ENCODE results near the gene GNPNAT1. TPM values are rescaled to one million over a fixed set of nuclear protein-coding genes. Genes with fewer than 3 reads are reported as not detected.
A peak's percentile ranks its signal among the peaks of the same experiment; 100 is the strongest.

GNPNAT1 gene
- total and polyA plus RNA-seq, 8 donors, result 8.1 to 26.9 (median 18.0) TPM

DNA sequence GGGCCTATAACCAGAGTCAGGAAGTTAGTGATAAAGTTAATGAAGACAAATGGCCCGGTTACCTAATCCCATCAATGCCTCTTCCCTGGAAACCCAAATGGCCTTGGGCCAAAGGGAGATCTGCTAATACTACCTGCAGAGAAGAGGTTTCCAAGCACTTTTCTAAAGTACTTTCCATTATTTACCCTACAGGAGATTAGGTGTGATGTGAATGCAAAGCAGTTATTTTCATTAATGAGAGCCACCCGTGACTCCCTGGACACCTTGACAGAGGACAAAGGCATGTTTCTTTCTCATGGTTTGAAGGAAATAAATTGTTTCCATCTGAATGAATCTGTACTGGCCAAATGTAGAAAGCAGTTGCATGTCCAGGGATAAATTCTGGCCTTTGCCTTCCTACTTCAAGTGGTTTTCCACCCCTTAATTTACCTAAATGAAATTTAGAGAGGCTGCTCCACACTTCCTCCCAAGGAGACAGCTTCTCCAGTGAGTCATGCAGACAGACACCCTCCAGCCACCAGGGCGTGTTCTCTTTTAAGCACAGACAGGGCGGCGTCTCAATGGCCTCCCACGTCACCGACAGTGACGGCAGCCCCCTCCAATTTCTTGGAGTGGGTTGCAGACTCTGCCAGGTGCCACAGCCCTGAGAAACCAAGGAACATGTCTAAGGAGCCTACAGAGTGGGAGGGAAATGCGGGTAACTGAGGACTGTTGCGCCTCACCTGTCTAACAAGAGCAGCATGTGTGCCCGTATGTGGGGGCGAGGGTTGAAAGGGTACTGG is 43.9 kb upstream of the GNPNAT1 start:
- intact Hi-C loops (cut with DNase I), result no loop called here
- no peaks in the 10 kb centered on the region for H3K36me3 ChIP-seq
- DNase-seq (no peak), ATAC-seq (peak in 3 of 4 donors; percentile 42 to 75 (median 69)), FAIRE-seq (no peak)
- no peaks in the 10 kb centered on the region for H3K9me3 ChIP-seq
- TF ChIP-seq, protein P1, sequence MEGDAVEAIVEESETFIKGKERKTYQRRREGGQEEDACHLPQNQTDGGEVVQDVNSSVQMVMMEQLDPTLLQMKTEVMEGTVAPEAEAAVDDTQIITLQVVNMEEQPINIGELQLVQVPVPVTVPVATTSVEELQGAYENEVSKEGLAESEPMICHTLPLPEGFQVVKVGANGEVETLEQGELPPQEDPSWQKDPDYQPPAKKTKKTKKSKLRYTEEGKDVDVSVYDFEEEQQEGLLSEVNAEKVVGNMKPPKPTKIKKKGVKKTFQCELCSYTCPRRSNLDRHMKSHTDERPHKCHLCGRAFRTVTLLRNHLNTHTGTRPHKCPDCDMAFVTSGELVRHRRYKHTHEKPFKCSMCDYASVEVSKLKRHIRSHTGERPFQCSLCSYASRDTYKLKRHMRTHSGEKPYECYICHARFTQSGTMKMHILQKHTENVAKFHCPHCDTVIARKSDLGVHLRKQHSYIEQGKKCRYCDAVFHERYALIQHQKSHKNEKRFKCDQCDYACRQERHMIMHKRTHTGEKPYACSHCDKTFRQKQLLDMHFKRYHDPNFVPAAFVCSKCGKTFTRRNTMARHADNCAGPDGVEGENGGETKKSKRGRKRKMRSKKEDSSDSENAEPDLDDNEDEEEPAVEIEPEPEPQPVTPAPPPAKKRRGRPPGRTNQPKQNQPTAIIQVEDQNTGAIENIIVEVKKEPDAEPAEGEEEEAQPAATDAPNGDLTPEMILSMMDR (IDR thresholded peaks at IDR 0.05), result no peak
- no peak overlapping the region for H3K4me3 ChIP-seq
- no peak overlapping the region for H3K27ac ChIP-seq
- WGBS, 2 donors, result 85 to 87% methylated on average over 12 of the region's 12 CpGs
- H3K4me1 ChIP-seq, result no peaks in the 10 kb centered on the region
- no peaks in the 10 kb centered on the region for H3K27me3 ChIP-seq

- Histone ChIP-seq H3K27ac (no peak overlapping the region), H3K27me3 (no peaks in the 10 kb centered on the region), H3K36me3 (no peaks in the 10 kb centered on the region), H3K4me1 (no peaks in the 10 kb centered on the region), H3K4me3 (no peak overlapping the region), H3K9me3 (no peaks in the 10 kb centered on the region)
- intact Hi-C loops (cut with DNase I), result no loop called here
- FAIRE-seq, result no peak
- 58 to 75% methylated on average over 1 of the region's 1 CpG for WGBS, 2 donors
- TF ChIP-seq, protein P1 (IDR thresholded peaks at IDR 0.05), result no peak
- ATAC-seq, result no peak
- no peak for DNase-seq
Observed at GRCh38 chr14:52834440-52834842, 43.0 kb upstream of the GNPNAT1 start.

DNA sequence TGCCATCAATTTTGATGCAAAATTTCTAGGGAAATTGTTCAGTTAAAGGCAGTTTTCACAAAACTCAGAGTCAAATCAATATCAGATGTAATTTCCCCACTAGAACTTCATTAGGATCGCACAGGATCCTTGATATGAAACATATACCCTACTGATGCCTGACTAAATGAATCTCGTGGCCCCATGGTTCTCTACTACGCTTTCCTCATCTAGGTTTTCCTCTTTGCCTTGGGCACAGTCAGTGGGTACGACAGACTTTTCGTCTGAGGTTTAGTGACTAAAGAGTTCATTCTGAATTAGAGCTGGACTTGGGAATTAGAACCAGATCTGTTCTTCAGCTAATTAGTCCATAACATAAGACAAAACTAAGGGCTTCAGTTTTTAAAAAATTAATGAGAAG is 42.5 kb upstream of the GNPNAT1 start:
- no peaks in the 10 kb centered on the region for H3K4me1 ChIP-seq
- FAIRE-seq, result no peak
- DNase-seq, result no peak

DNA sequence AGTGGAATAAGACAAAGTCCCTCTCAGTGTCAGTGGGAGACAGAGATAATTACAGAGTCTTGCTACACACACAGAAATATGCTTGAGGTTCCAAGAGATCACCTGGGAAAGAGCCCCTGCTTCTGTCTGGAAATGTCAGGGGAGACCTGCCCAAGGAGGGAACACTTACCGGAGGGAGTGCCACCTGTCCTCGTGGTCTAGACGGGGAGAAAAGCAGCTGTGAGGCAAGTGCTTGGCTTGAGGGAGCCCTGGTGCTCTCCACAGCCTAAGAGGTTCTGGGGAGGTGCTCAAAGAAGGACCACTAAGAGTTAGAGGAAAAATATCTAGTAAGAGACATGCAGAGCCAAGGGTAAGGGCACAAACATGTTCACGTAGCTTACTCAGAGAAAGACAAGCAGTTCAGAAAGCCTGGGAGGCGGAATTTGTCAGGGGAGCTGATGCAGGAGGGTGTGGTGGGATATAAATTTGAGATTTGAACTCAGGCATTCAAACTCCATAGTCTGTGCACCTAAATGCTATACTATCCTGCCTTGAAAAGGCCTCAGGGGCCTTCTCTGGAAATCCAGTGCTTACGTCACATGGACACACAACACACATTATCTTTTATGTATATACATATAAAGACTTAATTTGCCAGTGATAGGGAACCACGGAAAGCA is 38.2 kb upstream of the GNPNAT1 start:
- DNase-seq (no peak), ATAC-seq (no peak), FAIRE-seq (no peak)
- TF ChIP-seq, protein P1 (IDR thresholded peaks at IDR 0.05), result no peak
- no peak overlapping the region for H3K27ac ChIP-seq
- no peaks in the 10 kb centered on the region for H3K27me3 ChIP-seq
- intact Hi-C loops (cut with DNase I), result loop anchor here in 1 of 3 donors (10.0 kb wide), 1 partner anchor 235 kb away; no protein-coding TSS in a partner anchor
- no peaks in the 10 kb centered on the region for H3K36me3 ChIP-seq
- WGBS, 2 donors, result 84 to 92% methylated on average over 7 of the region's 7 CpGs
- no peaks in the 10 kb centered on the region for H3K4me1 ChIP-seq
- no peaks in the 10 kb centered on the region for H3K9me3 ChIP-seq
- H3K4me3 ChIP-seq, result no peak overlapping the region

More for the DNA sequence above, 42.5 kb upstream of the GNPNAT1 start:
- Histone ChIP-seq H3K36me3 (no peaks in the 10 kb centered on the region), H3K4me3 (no peak overlapping the region), H3K27me3 (no peaks in the 10 kb centered on the region), H3K27ac (no peak overlapping the region), H3K9me3 (no peaks in the 10 kb centered on the region)
- WGBS, 2 donors, result 93 to 95% methylated on average over 5 of the region's 5 CpGs
- no peak for ATAC-seq
- intact Hi-C loops (cut with DNase I), result no loop called here
- TF ChIP-seq, protein P1 (IDR thresholded peaks at IDR 0.05), result no peak

- ATAC-seq, result no peak
- Histone ChIP-seq H3K9me3 (no peaks in the 10 kb centered on the region), H3K27me3 (no peaks in the 10 kb centered on the region), H3K4me1 (no peaks in the 10 kb centered on the region), H3K4me3 (no peak overlapping the region), H3K36me3 (no peaks in the 10 kb centered on the region), H3K27ac (no peak overlapping the region)
- intact Hi-C loops (cut with DNase I), result loop anchor here in 1 of 3 donors (10.0 kb wide), 1 partner anchor 237 kb away; no protein-coding TSS in a partner anchor
- DNase-seq, result no peak
- FAIRE-seq, result no peak
- TF ChIP-seq, protein P1 (IDR thresholded peaks at IDR 0.05), result no peak
Observed at GRCh38 chr14:52827426-52827825, 36.0 kb upstream of the GNPNAT1 start.

Data from pancreas (tissue), 10 donors.